Loucy (cell line): ENCODE measurements around the gene MKLN1.

Source experiments
- CTCF ChIP-seq: fragments of 200-600 bp; sonication (generic); conservative IDR thresholded peaks from 2 replicates; pipeline ENCODE4 v1.5.1; 2014; ENCODE audit warnings: mild to moderate bottlenecking, antibody characterized with exemption, low read length
- EZH2phosphoT487 ChIP-seq: fragments of 200-600 bp; IDR thresholded peaks from 2 replicates; pipeline ENCODE4 v1.6.1; 2018; ENCODE audit warnings: antibody characterized with exemption, mild to moderate bottlenecking, moderate library complexity, borderline replicate concordance

GRCh38 chr7:131455546-131455945, 127.9 kb downstream of the MKLN1 start:
- TF ChIP-seq CTCF (no peak), EZH2phosphoT487 (no peak)
